HG03558 (cell line): ENCODE data around the gene TLCD5.

ENCODE experiments used
- ATAC-seq: cut with Tn5 transposase; IDR thresholded peaks from one replicate; pipeline ENCODE4 v1.9.1; 2021; ENCODE audit warnings: moderate number of reproducible peaks; ENCODE audit not compliant: unreplicated experiment; ENCODE audit errors: extremely low read depth

TLCD5 gene

DNA sequence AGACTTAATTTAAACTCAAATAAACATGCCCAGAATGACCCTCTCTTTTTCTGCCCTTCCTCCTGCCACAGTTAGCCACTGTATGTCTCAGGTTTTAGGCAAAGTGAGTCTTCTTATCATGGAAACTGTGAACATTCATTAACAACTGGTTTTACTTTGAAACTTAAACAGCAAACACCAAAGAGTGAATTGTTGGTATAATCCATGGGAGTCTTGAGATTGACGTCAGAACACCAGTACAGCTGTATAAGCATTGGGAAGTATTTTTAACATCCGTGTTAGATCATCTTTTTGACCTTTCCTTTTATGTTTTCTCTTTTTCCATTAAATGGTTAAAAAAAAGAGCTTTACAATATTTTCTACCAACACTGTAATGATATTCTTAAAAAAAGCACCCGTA, 50.0 kb downstream of the TLCD5 start:
- ATAC-seq: no peak

- no peak for ATAC-seq
These were observed 51.6 kb downstream of the TLCD5 start for GRCh38 chr11:120376547-120377182.

GRCh38 chr11:120378474-120378873, 53.4 kb downstream of the TLCD5 start:
- no peak for ATAC-seq

- ATAC-seq: no peak
These were observed 56.3 kb downstream of the TLCD5 start for GRCh38 chr11:120381401-120381800.
